ENCODE data around the gene MAF. TPM values are rescaled to one million over a fixed set of nuclear protein-coding genes. Genes with fewer than 3 reads are reported as not detected.

Gene MAF
- total RNA-seq, 1 donor from 2014 or later, result 31.4 TPM

GRCh38 chr16:79618692-79619050 is 18.1 kb upstream of the MAF start:
- no peaks in the 10 kb centered on the region for H3K27me3 Mint-ChIP-seq (ENCODE audit: unreplicated experiment)
- no peak for TF ChIP-seq CTCF (IDR thresholded peaks at IDR 0.05; ENCODE audit: unreplicated experiment)
- H3K27ac Mint-ChIP-seq (ENCODE audit: unreplicated experiment), result no peak overlapping the region
- no peaks in the 10 kb centered on the region for H3K4me1 Mint-ChIP-seq (ENCODE audit: unreplicated experiment)
- DNase-seq (ENCODE audit: low spot score), result no peak
- no peaks in the 10 kb centered on the region for H3K9me3 Mint-ChIP-seq (ENCODE audit: unreplicated experiment)
- no peak overlapping the region for H3K4me3 Mint-ChIP-seq (ENCODE audit: unreplicated experiment)
- no peaks in the 10 kb centered on the region for H3K36me3 Mint-ChIP-seq (ENCODE audit: low read depth, unreplicated experiment)

- Mint-ChIP-seq H3K4me3 (ENCODE audit: unreplicated experiment) (no peak overlapping the region), H3K36me3 (ENCODE audit: low read depth, unreplicated experiment) (no peaks in the 10 kb centered on the region), H3K27me3 (ENCODE audit: unreplicated experiment) (no peaks in the 10 kb centered on the region), H3K4me1 (ENCODE audit: unreplicated experiment) (no peaks in the 10 kb centered on the region), H3K27ac (ENCODE audit: unreplicated experiment) (no peak overlapping the region), H3K9me3 (ENCODE audit: unreplicated experiment) (no peaks in the 10 kb centered on the region)
- no peak for DNase-seq (ENCODE audit: low spot score)
- no peak for TF ChIP-seq CTCF (IDR thresholded peaks at IDR 0.05; ENCODE audit: unreplicated experiment)
These were observed 17.6 kb upstream of the MAF start for GRCh38 chr16:79618041-79618691.

GRCh38 chr16:79613009-79613408 is 12.5 kb upstream of the MAF start:
- no peak for TF ChIP-seq CTCF (IDR thresholded peaks at IDR 0.05; ENCODE audit: unreplicated experiment)
- H3K4me3 Mint-ChIP-seq (ENCODE audit: unreplicated experiment), result no peak overlapping the region
- H3K27ac Mint-ChIP-seq (ENCODE audit: unreplicated experiment), result no peak overlapping the region
- H3K4me1 Mint-ChIP-seq (ENCODE audit: unreplicated experiment), result peaks cover 6% of the 10 kb centered on the region
- H3K36me3 Mint-ChIP-seq (ENCODE audit: low read depth, unreplicated experiment), result no peaks in the 10 kb centered on the region
- no peak for DNase-seq (ENCODE audit: low spot score)
- H3K27me3 Mint-ChIP-seq (ENCODE audit: unreplicated experiment), result no peaks in the 10 kb centered on the region
- H3K9me3 Mint-ChIP-seq (ENCODE audit: unreplicated experiment), result no peaks in the 10 kb centered on the region

DNA sequence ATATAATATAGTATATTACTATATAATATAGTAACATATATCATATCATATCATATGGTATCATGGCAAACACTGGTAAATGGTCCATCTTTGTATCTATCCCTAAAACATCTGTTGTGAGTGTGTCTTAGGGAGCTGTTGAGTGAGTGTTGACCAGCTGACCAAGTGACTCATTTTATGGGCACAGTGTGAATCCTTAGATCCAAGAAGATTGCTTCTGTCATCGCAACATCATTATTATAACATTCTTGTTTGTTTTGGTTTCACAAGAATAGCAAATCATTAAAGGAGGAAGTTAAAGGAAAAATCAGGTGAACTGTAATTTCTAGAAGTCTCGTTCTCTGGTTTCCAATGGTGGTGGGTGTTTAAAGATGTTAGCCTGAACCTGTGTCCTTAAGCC is 11.7 kb upstream of the MAF start:
- no peak for TF ChIP-seq CTCF (IDR thresholded peaks at IDR 0.05; ENCODE audit: unreplicated experiment)
- DNase-seq (ENCODE audit: low spot score), result no peak
- Mint-ChIP-seq H3K36me3 (ENCODE audit: low read depth, unreplicated experiment) (no peaks in the 10 kb centered on the region), H3K4me1 (ENCODE audit: unreplicated experiment) (peaks cover 6% of the 10 kb centered on the region), H3K4me3 (ENCODE audit: unreplicated experiment) (no peak overlapping the region), H3K9me3 (ENCODE audit: unreplicated experiment) (no peaks in the 10 kb centered on the region), H3K27ac (ENCODE audit: unreplicated experiment) (no peak overlapping the region), H3K27me3 (ENCODE audit: unreplicated experiment) (no peaks in the 10 kb centered on the region)

DNA sequence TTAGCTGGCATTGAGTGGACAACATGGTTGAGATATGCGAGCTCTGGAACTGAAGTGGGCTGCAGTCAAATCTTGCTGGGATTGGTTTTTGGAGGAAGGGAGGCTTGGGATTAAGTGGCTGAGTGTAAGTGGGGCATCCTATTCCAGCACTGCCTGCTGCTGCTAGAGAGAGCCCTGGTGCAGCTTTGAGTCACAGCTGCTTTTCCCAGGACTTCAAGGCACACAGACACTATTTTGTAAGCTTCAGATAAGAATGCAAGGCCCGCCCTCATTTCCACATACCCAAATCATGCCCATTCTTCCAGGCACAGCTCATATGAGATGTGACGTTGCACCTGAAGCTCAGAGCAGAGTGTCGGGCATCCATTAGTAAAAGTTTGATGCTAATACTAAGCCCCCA is 10.2 kb upstream of the MAF start:
- Mint-ChIP-seq H3K4me3 (ENCODE audit: unreplicated experiment) (no peak overlapping the region), H3K27me3 (ENCODE audit: unreplicated experiment) (no peaks in the 10 kb centered on the region), H3K9me3 (ENCODE audit: unreplicated experiment) (no peaks in the 10 kb centered on the region), H3K36me3 (ENCODE audit: low read depth, unreplicated experiment) (no peaks in the 10 kb centered on the region), H3K27ac (ENCODE audit: unreplicated experiment) (no peak overlapping the region), H3K4me1 (ENCODE audit: unreplicated experiment) (peaks cover 6% of the 10 kb centered on the region)
- TF ChIP-seq CTCF (IDR thresholded peaks at IDR 0.05; ENCODE audit: unreplicated experiment), result no peak
- DNase-seq (ENCODE audit: low spot score), result no peak
